Neural cell (in vitro differentiated cells): ENCODE measurements around the gene CLEC18B. TPM values are rescaled to one million over a fixed set of nuclear protein-coding genes. Genes with fewer than 3 reads are reported as not detected.
"Not testable (repeated sequence)": the region's sequence is repeated elsewhere in the genome, so short reads cannot be mapped to it uniquely, and the experiment has no call there.

Experiments
- H2AFZ ChIP-seq: fragments of 200-600, 300-800 bp; sonication (generic), shearing (Covaris generic); 2 replicates; pipeline ENCODE4 v1.6.0; 2014; ENCODE audit warnings: low read depth, mild to moderate bottlenecking, antibody characterized with exemption, low read length, moderate library complexity
- H3F3A ChIP-seq: fragments of 200-600 bp; shearing (Covaris generic); 2 replicates; pipeline ENCODE4 v1.6.1; 2016; ENCODE audit warnings: mild to moderate bottlenecking, moderate library complexity, mixed read lengths, antibody characterized with exemption, low read length; ENCODE audit not compliant: insufficient read depth, poor library complexity, severe bottlenecking
- H3K27ac ChIP-seq: fragments of 200-600, 300-800 bp; sonication (generic), shearing (Covaris generic); 2 replicates; pipeline ENCODE4 v1.5.1; 2014; ENCODE audit warnings: mild to moderate bottlenecking, low read length, moderate library complexity
- H3K27me3 ChIP-seq: fragments of 300-800, 200-600 bp; sonication (generic), shearing (Covaris generic); 2 replicates; pipeline ENCODE4 v1.6.0; 2014; ENCODE audit warnings: mild to moderate bottlenecking, low read depth, low read length, moderate library complexity; ENCODE audit not compliant: insufficient read depth
- H3K36me3 ChIP-seq: fragments of 300-800, 200-600 bp; sonication (generic), shearing (Covaris generic); 2 replicates; pipeline ENCODE4 v1.5.1; 2014; ENCODE audit warnings: mild to moderate bottlenecking, antibody characterized with exemption, low read length, moderate library complexity; ENCODE audit not compliant: insufficient read depth
- H3K4me2 ChIP-seq: fragments of 300-800, 200-600 bp; sonication (generic), shearing (Covaris generic); 2 replicates; pipeline ENCODE4 v1.6.0; 2014; ENCODE audit warnings: mild to moderate bottlenecking, low read length
- H3K4me3 ChIP-seq: fragments of 300-800, 200-600 bp; sonication (generic), shearing (Covaris generic); 2 replicates; pipeline ENCODE4 v1.5.1; 2014; ENCODE audit warnings: mild to moderate bottlenecking, low read length, moderate library complexity
- H3K79me2 ChIP-seq: fragments of 200-600 bp; shearing (Covaris generic); replicated peaks from 2 replicates; pipeline ENCODE4 v1.6.0; 2014; ENCODE audit warnings: mild to moderate bottlenecking, low read length, moderate library complexity; ENCODE audit not compliant: insufficient read depth
- H3K9ac ChIP-seq: fragments of 300-800, 200-600 bp; sonication (generic), shearing (Covaris generic); 2 replicates; pipeline ENCODE4 v1.6.1; 2016; ENCODE audit warnings: mild to moderate bottlenecking, low read length, mixed read lengths
- H3K9me2 ChIP-seq: fragments of 200-600 bp; shearing (Covaris generic); 2 replicates; pipeline ENCODE4 v1.6.1; 2016; ENCODE audit warnings: mild to moderate bottlenecking, low read length, mixed read lengths; ENCODE audit not compliant: insufficient read depth
- H3K9me3 ChIP-seq: fragments of 200-600, 300-800 bp; sonication (generic), shearing (Covaris generic); 2 replicates; pipeline ENCODE4 v1.6.1; 2016; ENCODE audit warnings: mild to moderate bottlenecking, mixed run types, low read length, moderate library complexity, mixed read lengths
- H4K20me1 ChIP-seq: fragments of 200-600 bp; shearing (Covaris generic); 2 replicates; pipeline ENCODE4 v1.6.1; 2016; ENCODE audit warnings: mild to moderate bottlenecking, mixed run types; ENCODE audit not compliant: insufficient read depth
- MXI1 ChIP-seq: fragments of 450-650 bp; conservative IDR thresholded peaks from 2 replicates; pipeline ENCODE4 v1.6.1; 2014; ENCODE audit warnings: antibody characterized with exemption, mild to moderate bottlenecking; ENCODE audit not compliant: poor library complexity, severe bottlenecking
- POLR2AphosphoS5 ChIP-seq: IDR thresholded peaks from 2 replicates; pipeline ENCODE4 v1.6.1; 2012
- SMC3 ChIP-seq: fragments of 450-650 bp; conservative IDR thresholded peaks from 2 replicates; pipeline ENCODE4 v1.6.1; 2014; ENCODE audit warnings: antibody characterized with exemption, mild to moderate bottlenecking, moderate library complexity; ENCODE audit not compliant: poor library complexity
- polyA plus RNA-seq: library from polyadenylated mRNA; depleted of rRNA; stranded (reverse); fragments of >200 nt; gene quantifications from 2 replicates; pipeline ENCODE4 v1.2.3, GENCODE V29; 2014
- small RNA-seq, 3 experiments: library from RNA; depleted of rRNA; stranded (forward); fragments of <200 nt; gene quantifications; one replicate each; pipeline ENCODE3, GENCODE V24; 2012

CLEC18B gene
- polyA plus RNA-seq, 1 donor from 2014 or later, result 1.6 TPM

DNA sequence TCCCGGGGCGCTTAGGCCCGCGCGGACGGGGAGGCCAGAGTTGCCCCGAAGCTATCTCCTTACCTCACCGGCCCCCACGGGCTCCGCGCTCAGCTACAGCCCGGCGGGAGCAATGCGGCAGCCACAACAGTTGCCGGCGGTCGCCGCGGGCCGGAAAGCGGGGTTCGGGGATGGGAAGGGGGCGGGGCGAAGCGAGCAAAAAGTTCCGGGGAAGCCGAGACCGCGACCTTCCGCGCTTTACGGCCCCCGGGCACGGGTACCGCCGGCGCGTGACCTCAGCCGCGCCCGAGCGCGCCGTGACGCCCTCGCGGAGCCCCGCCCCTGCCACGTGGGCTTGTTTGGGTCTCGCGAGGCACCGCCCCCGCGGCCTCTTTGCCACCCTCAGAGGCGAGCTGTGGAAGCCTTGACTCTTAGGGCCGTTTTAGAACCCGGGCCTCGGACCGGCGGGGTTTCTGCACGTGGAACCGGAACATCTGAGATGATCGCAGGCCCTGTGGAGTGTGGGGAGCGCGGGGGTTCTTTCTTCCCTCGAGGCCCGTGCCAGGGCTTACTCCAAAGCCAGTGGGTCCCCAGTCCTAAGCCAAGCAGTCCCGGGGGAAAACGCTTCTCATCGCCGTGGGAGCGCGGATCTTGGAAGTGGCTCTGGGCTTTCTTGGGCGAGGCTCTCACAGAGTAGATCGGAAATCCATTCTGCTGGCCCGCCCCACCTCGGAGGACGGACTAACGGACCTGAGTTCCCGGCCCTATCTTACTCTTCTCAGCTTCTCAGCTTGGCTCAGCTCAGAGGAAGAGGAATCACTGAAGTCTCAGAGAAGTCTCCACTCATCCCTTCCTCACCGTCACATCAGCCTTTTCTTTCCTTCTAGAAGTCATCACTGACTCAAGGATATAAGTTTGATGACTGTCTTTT lies 53.0 kb downstream of the CLEC18B start:
- not testable (repeated sequence) for H3F3A ChIP-seq, H3K9me2 ChIP-seq, H3K79me2 ChIP-seq, H3K36me3 ChIP-seq, H3K4me2 ChIP-seq, H3K27me3 ChIP-seq, H4K20me1 ChIP-seq, H3K9me3 ChIP-seq
- Histone ChIP-seq H3K9ac (peak overlapping the region; percentile 71), H3K27ac (peak overlapping the region; percentile 8), H3K4me3 (peak overlapping the region; percentile 73), H2AFZ (peak overlapping the region; percentile 27)
- TF ChIP-seq POLR2AphosphoS5, result peak; percentile 61
- peak; percentile 5 for TF ChIP-seq SMC3
- TF ChIP-seq MXI1, result peak; percentile 81

DNA sequence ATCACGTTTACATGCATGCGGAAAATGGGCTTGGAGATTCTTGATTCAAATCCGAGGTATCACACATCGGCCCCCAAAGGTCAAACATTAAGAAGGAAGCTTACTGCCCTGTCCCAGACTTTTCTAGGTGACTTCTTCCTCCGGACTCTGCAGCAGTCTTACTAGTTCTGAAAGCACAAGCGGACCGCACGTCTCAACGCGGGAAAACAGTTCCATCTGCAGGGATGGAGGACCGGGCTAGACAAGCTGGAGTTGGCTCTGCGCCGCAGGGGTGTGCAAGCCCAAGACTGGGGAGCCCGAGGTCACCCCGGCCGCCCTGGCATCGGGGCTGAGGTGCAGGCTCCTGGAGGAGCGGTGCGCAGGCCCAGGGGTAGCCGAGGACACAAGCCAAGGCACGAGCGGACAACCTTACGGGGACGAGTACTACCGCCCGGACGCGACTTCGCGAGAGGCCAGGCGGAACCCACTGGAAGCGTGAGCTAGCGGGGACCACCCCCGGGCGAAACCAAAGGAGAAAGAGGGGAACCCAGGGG lies 53.7 kb downstream of the CLEC18B start:
- H3K79me2 ChIP-seq, H3F3A ChIP-seq, H3K27me3 ChIP-seq, H3K9me2 ChIP-seq, H3K9me3 ChIP-seq, H4K20me1 ChIP-seq, H3K36me3 ChIP-seq: not testable (repeated sequence)
- Histone ChIP-seq H3K9ac (peak overlapping the region; percentile 71), H3K4me3 (peak overlapping the region; percentile 73), H2AFZ (peak overlapping the region; percentile 27), H3K4me2 (peak overlapping the region; percentile 80), H3K27ac (peak overlapping the region; percentile 8)

DNA sequence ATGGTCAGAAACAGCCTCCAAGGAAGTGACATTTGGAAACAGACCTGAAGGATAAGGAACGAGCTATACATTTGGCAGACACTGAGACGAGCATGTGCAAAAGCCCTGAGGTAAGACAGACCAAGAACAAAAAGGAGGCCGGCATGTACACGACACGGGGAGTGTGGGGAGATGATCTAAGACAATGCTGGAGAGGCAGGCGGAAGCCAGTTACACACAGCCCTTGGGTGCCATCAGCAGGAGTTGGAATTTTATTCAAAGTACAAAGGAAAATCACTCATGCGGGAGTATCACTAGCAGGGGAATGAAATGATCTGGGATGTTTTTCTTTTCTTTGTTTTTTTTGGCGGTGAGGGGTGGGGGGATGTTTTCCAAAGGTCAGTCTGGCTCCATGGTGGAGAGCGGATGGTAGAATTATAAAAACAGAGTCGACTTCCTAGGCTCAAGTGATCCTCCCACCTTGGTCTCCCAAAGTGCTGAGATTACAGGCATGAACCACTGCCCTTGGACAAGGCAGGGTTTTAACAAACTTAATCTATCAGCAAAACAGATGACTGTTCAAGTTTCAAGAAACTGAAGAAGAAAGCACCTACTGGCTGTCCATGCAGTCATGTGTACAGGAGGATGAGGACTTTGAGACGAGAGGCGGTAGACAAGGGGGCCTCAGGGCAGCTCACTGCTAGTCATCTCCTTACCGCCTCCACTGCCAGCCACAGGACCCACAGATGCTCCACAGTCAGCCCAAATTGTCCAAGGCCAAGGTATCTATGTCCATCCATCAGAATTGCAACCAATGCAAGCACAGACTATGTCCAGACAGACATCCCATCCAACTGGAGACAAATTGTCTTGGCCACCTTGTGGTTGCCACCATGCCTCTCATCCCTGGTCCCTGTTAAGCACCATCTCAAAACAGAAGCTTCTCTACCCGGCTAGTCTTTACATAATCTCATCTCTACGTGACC lies 59.4 kb downstream of the CLEC18B start:
- H3K79me2 ChIP-seq, H3K9me2 ChIP-seq, H3K36me3 ChIP-seq, H4K20me1 ChIP-seq, H2AFZ ChIP-seq, H3F3A ChIP-seq, H3K27ac ChIP-seq, H3K4me2 ChIP-seq, H3K4me3 ChIP-seq, H3K9me3 ChIP-seq, H3K27me3 ChIP-seq, H3K9ac ChIP-seq: not testable (repeated sequence)

Small RNAs within 50 kb of the gene (small RNA-seq; reads per million reads assigned to genes)
- 0 reads per million in 3 experiments for gene AC009053.4
- gene RF00019, result 0 to 1.2 (median 0) reads per million in 3 experiments
- gene RNU6-237P, result 0 reads per million in 3 experiments

Other genes with a start within 250 kb of the CLEC18B start
- gene PSMD7, start 124.7 kb downstream of the CLEC18B start, polyA plus RNA-seq, result 89.1 and 112 TPM in 2 replicates
- gene NPIPB15, start 45.2 kb downstream of the CLEC18B start, polyA plus RNA-seq, result not detected in 2 replicates
- gene GLG1, start 185.6 kb upstream of the CLEC18B start, polyA plus RNA-seq, result 36.6 and 40.2 TPM in 2 replicates
- gene RFWD3, start 245.4 kb upstream of the CLEC18B start, polyA plus RNA-seq, result 10.7 and 15.5 TPM in 2 replicates